A673 (cell line): Measurements from ENCODE around the gene MS4A15. TPM values are rescaled to one million over a fixed set of nuclear protein-coding genes. Genes with fewer than 3 reads are reported as not detected.

Experiments used
- BruUV-seq: library from RNA; stranded (reverse); fragments of 400-500 nt; replicated peaks from 2 replicates; lab custom pipeline; 2021; lab: Mats Ljungman, UMichigan
- CTCF ChIA-PET: fragments of 300-600 bp; sonication (Branson Sonifier 250); formaldehyde crosslinking; loops from one replicate; lab custom pipeline; 2022; ENCODE audit warnings: antibody characterized with exemption; lab: Charles Lee
- POLR2A ChIA-PET: fragments of 300-600 bp; sonication (Branson Sonifier 250); formaldehyde crosslinking; loops from one replicate; lab custom pipeline; 2022; ENCODE audit warnings: antibody characterized with exemption; ENCODE audit not compliant: low non-redundant PET; lab: Charles Lee
- DNase-seq: peaks from one replicate; pipeline ENCODE4 v3.0.0-alpha.2; 2015; ENCODE audit warnings: low spot score
- H3K27ac ChIP-seq: fragments of 200-600 bp; sonication (generic); 2 replicates; pipeline ENCODE4 v1.5.1; 2016; ENCODE audit warnings: mixed run types, low read depth, mild to moderate bottlenecking, mixed read lengths, antibody characterized with exemption, low read length; ENCODE audit not compliant: poor library complexity, severe bottlenecking
- H3K27me3 ChIP-seq: fragments of 200-600 bp; sonication (generic); replicated peaks from 2 replicates; pipeline ENCODE4 v1.6.1; 2017; ENCODE audit warnings: mixed run types, low read depth, mild to moderate bottlenecking, mixed read lengths, antibody characterized with exemption, low read length; ENCODE audit not compliant: insufficient read depth, poor library complexity
- H3K36me3 ChIP-seq: fragments of 200-600 bp; sonication (generic); 2 replicates; pipeline ENCODE4 v1.6.1; 2016; ENCODE audit warnings: mixed run types, mild to moderate bottlenecking, mixed read lengths, antibody characterized with exemption, low read length; ENCODE audit not compliant: insufficient read depth, poor library complexity, severe bottlenecking
- H3K4me1 ChIP-seq: fragments of 200-600 bp; sonication (generic); 2 replicates; pipeline ENCODE4 v1.6.1; 2017; ENCODE audit warnings: mixed run types, mild to moderate bottlenecking, mixed read lengths, antibody characterized with exemption, low read length; ENCODE audit not compliant: insufficient read depth, poor library complexity, severe bottlenecking
- H3K4me3 ChIP-seq: fragments of 200-600 bp; sonication (generic); 2 replicates; pipeline ENCODE4 v1.5.1; 2016; ENCODE audit warnings: low read depth, mixed run types, mild to moderate bottlenecking, mixed read lengths, low read length; ENCODE audit not compliant: poor library complexity, severe bottlenecking
- H3K9me3 ChIP-seq: fragments of 200-600 bp; sonication (generic); 2 replicates; pipeline ENCODE4 v1.6.1; 2016; ENCODE audit warnings: mixed run types, low read depth, mild to moderate bottlenecking, mixed read lengths, antibody characterized with exemption, low read length; ENCODE audit not compliant: poor library complexity, severe bottlenecking
- CTCF ChIP-seq: fragments of 300-800, 200-600 bp; sonication (generic); conservative IDR thresholded peaks from 2 replicates; pipeline ENCODE4 v1.5.1; 2017; ENCODE audit warnings: low read depth, mild to moderate bottlenecking, antibody characterized with exemption, low read length, moderate library complexity, mixed read lengths
- EZH2 ChIP-seq: fragments of 200-600 bp; sonication (generic); IDR thresholded peaks from 2 replicates; pipeline ENCODE4 v1.6.1; 2017; ENCODE audit warnings: borderline replicate concordance, low read depth, mild to moderate bottlenecking, mixed read lengths, antibody characterized with exemption, low read length; ENCODE audit not compliant: poor library complexity, severe bottlenecking
- intact Hi-C: fragments of 100-400 bp; cut with micrococcal nuclease; formaldehyde crosslinking; loops from one replicate; pipeline ENCODE4 v1.10.0; 2022; ENCODE audit not compliant: unreplicated experiment
- total RNA-seq: library from RNA; stranded (reverse); gene quantifications from 2 replicates; pipeline ENCODE4 v1.2.3, GENCODE V29; 2021

MS4A15 gene
- total RNA-seq, 1 experiment from 2014 or later: not detected

DNA sequence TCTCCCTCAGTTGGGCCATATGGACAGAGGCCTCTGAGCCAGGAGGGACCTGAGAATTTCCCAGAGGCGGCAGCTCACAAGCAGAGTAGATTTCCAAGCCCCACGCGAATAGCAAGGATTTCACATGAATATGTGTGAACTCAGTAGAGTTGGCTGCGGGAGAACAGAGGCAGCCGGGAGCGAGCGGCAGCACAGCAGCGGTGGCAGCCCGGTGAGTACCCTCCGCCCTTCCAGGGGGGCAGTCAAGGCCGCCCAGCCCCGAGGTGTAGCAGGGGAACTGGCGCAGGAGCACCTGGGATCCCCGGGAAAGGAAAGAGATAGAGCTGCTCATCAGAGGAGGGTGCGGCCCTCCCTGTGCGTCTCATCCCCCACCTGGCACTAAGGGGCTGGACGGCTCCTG is 8.4 kb upstream of the MS4A15 start:
- Histone ChIP-seq H3K27ac (no peak overlapping the region), H3K4me3 (no peak overlapping the region), H3K9me3 (no peaks in the 10 kb centered on the region), H3K36me3 (no peaks in the 10 kb centered on the region), H3K27me3 (peaks cover 18% of the 10 kb centered on the region), H3K4me1 (no peaks in the 10 kb centered on the region)
- no peak for DNase-seq
- CTCF ChIA-PET: no interaction called here
- intact Hi-C loops: no loop called here
- no TSS peak for BruUV-seq
- POLR2A ChIA-PET: no interaction called here
- no peak for TF ChIP-seq EZH2
- no peak for TF ChIP-seq CTCF

DNA sequence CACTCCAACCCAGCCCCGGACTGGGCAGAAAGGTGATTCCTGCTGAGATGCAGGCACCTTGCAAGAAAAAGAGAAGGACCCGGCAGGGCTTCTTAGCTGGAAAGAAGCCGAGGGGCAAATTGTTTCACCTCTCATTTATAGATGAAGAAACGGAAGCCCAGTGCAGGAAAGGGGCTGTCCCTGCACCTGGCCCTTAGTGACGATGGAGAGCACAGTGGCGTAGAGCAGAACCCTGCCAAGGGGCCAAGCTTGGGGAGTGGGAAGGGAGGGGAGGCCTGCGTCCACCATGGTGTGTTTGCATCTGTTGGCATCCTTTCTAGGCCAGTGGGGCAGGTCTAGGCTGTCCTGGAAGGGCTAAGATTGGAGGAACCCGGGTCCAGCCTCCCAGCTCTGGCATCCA is 7.8 kb upstream of the MS4A15 start:
- TF ChIP-seq CTCF: no peak
- TF ChIP-seq EZH2: no peak
- H3K4me3 ChIP-seq: no peak overlapping the region
- ChIA-PET POLR2A (no interaction called here), CTCF (interaction anchor here (0.9 kb wide), 1 partner anchor 159 kb away, joined by 3 read pairs; no protein-coding TSS in a partner anchor)
- no peak overlapping the region for H3K27ac ChIP-seq
- H3K36me3 ChIP-seq: no peaks in the 10 kb centered on the region
- intact Hi-C loops: no loop called here
- peaks cover 18% of the 10 kb centered on the region for H3K27me3 ChIP-seq
- H3K4me1 ChIP-seq: no peaks in the 10 kb centered on the region
- DNase-seq: no peak
- no peaks in the 10 kb centered on the region for H3K9me3 ChIP-seq
- BruUV-seq: no TSS peak

DNA sequence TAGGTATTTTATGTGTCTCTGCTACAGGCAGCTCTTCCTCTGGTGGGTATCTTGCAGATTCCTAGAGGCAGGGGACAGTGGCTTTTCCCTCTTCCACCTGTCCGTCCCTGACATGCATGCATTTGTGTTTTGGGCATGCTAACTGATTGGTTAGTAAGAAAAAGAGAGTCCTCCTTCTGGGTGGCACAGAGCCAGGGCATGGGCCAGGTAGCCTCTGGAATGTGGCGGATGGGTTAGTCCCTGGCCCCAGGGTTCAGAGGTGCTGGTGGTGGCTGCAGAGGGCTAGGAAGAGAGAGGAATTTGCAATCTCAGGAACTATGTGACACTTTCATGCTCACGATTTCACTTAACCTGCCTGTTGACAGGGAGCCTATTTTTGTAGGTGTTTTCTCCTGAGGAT is 5.8 kb upstream of the MS4A15 start:
- H3K4me3 ChIP-seq: no peak overlapping the region

More for the DNA sequence above, 5.8 kb upstream of the MS4A15 start:
- TF ChIP-seq EZH2 (no peak), CTCF (no peak)
- ChIA-PET CTCF (no interaction called here), POLR2A (no interaction called here)
- Histone ChIP-seq H3K27ac (no peak overlapping the region), H3K4me1 (no peaks in the 10 kb centered on the region), H3K9me3 (no peaks in the 10 kb centered on the region), H3K27me3 (peaks cover 18% of the 10 kb centered on the region), H3K36me3 (no peaks in the 10 kb centered on the region)
- no TSS peak for BruUV-seq
- no peak for DNase-seq
- intact Hi-C loops: no loop called here
